GM19351 (cell line): Measurements from ENCODE around the gene ELK3.

Source experiments
- ATAC-seq: cut with Tn5 transposase; IDR thresholded peaks from one replicate; pipeline ENCODE4 v1.9.1; 2021; ENCODE audit warnings: mild to moderate bottlenecking, moderate library complexity; ENCODE audit not compliant: unreplicated experiment

The ELK3 gene

DNA sequence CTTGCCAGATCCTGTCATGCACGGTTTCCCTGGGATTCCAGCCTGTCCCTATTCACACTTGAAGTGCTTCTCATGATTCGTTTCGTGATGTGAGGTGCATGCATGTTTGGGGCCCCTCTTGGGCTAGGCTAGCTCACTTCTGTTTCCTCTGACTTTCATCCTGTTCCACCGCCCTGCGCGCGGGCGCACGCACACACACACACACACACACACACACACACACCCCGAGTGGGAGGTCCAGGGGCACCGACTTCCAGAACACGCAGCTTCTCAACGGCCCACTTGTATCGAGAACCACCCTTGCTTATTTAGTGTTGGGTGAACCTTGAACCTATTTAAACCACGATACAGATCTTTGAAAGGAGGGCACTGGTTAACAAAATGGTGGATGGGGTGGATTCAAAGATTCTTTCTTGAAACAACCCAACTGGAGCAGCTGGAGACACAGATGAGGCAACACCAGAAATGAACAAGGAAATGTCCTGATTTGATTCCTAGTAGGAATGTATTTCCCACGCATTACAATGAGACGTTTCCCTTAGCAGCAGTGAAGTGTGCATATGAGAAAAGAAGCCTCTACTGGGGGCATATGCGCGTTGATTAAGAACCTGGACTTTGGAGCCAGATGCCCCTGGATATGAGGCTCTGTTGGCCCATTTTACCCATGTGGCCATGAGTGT, 16.3 kb downstream of the ELK3 start:
- ATAC-seq = no peak

GRCh38 chr12:96211988-96212387, 17.8 kb downstream of the ELK3 start:
- no peak for ATAC-seq

DNA sequence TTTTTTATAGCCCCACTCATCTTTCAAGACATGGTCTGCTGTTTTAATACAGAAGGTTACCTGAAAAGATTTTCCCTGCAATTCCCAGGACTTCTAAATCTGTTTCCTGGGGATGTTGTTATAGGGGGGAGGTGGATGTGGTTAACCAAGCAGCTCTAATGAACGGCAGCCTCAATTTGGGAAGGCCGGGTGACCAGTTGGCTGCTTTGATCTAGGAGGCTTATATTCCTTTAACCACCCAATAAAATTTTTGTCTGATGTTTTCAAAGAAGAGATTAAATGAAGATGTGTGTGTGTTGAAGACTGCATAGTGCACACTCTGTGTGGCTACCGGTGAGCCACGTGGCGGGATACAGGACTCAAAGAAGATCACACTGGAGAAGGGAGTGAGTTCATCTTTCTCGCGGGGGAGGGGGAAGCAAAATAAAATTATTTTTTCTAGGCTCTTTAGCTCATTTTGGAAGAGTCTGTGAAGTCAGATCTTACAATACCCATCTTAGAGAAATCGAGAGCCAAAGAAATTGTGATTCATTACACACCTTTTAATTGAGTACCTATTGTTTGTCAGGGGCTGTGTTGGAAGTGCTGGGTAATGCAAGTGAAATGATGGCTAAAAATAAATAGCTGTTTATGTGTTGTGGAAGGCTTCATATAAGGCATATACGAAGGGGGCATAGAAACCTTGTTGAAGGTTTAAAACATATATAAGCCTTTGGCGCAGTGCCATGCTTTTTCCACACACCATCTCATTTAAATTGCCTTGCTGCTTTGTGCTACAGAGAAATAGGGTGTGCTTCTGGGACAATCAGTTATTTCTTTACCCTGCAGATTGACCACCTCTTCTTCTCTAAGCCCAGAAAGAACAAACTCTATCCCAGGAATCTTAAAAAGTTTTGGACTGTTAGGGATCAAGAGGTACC, 18.5 kb downstream of the ELK3 start:
- ATAC-seq = no peak

DNA sequence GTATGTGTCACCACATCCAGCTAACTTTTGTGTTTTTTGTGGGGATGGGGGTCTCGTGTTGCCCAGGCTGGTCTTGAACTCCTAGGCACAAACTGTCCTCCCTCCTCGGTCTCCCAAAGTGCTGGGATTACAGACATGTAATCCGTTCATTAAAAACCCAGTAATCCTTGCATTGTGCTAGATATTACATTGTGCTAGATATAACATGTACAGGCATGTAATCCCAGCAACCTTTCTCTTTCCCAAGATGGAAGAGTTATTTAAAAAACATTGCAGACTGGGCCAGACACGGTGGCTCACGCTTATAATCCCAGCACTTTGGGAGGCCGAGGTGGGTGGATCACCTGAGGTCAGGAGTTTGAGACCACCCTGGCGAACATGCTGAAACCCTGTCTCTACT, 19.7 kb downstream of the ELK3 start:
- ATAC-seq = no peak

- no peak for ATAC-seq
Observed at GRCh38 chr12:96215919-96216273, 21.7 kb downstream of the ELK3 start.

DNA sequence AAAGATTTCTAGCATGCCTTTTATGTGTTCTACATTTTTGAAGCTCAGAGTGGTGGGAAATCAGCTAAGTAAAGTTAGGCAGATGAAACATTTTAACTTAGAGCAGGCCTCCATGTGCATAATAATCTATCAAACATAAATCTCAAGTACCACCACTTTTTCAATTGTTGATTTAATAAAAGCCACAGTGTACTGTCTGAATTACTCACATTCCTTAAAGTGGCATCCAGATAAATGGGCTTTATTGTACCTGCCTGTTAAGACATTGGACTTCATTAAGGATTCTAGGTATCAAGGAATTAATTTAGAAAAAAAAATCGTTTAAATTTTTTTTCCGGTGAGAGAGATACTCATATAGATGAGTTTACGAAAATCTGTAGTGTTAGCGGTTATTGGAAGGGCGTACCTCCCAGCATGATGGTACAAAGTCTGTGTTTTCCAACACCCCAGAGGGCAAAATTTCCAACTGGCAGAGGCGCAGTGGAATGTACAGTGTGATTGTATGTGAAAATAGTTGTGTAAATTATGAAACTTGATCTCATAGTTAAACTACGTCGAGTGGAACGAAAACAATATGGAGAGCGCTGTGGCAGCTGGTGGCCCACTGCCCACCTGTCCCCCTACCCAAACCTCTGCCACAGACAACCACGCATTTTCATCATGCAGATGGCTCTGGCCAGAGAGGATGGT, 25.0 kb downstream of the ELK3 start:
- ATAC-seq = no peak

GRCh38 chr12:96219700-96220206, 25.6 kb downstream of the ELK3 start:
- no peak for ATAC-seq

DNA sequence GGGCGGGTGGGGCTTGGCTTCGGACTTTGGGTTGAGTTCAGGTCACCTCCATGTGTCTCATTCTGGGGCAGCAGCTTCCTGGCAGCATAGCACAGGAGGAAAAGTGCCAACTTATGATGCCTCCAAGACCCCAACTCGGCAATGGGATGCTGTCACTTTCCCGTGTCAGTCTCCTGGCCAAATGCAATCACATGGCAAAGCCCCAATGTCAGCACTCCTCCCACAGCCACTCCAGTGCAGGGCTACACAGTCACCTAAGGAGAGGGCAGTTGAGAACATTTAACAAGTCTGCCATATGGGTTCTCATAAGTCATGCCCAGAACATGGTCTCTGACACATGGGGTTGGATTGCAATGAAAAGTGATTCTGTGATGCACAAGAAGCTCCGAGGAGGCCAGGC, 26.7 kb downstream of the ELK3 start:
- ATAC-seq = no peak

GRCh38 chr12:96221391-96221790, 27.2 kb downstream of the ELK3 start:
- ATAC-seq = no peak

GRCh38 chr12:96223411-96224218, 29.4 kb downstream of the ELK3 start:
- no peak for ATAC-seq

DNA sequence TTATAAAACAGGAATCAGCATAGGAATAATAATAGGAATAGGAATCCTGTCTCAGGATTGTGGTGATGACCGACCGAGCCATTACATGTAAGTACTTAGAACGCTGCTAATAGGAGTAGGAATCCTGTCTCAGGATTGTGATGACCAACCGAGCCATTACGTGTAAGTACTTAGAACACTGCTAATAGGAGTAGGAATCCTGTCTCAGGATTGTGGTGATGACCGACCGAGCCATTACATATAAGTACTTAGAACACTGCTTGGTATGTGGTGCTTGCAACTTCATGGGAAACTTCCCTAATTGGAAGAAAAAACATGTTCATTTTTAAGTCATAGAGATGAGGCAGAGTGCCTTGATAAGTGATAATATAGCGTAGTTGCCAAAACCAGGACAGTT, 30.0 kb downstream of the ELK3 start:
- no peak for ATAC-seq

DNA sequence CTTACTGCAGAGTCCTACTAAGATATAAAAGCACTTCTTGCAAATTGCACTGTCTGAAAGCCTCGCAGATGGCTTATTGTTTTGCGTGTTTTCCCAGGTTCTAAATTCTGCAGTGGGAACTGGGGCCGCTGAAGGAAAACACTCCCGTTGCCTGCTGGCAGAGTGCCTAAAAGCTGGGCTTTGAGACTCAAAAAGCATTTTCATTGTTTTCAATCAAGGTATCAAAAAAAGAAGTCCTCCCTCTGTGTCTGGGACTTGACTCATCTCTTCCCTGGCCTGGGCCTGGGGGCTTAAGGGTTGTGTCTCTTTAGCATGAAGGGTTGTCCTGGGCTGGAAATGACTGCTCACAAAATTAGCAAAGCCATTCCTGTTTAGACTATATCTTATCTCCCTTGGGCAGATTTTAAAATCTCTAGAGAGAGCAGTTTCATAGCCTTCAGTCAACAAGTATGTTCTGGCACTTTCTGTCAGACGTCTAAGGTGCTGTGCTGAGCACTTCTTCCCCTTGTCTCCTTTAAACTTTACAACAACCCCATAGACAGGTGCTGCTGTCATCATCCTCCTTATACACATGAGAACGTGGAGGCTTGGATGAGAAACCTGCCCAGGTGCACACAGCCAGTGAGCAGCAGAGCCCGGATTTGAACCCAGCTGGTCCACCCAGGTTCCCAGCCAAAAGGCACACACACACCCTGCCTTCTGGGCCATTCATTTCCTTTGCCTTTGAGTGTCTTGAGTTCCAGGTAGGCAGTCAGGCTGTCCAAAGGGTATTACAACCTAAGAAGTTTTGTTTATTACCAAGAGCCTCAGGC, 31.1 kb downstream of the ELK3 start:
- no peak for ATAC-seq

GRCh38 chr12:96225994-96226399, 31.8 kb downstream of the ELK3 start:
- ATAC-seq = no peak

- ATAC-seq = no peak
Observed at GRCh38 chr12:96226401-96226800, 32.2 kb downstream of the ELK3 start.

- ATAC-seq = no peak
Observed at GRCh38 chr12:96226801-96227348, 32.7 kb downstream of the ELK3 start.

- ATAC-seq = no peak
Observed at GRCh38 chr12:96227365-96228106, 33.4 kb downstream of the ELK3 start.

GRCh38 chr12:96228566-96229248, 34.5 kb downstream of the ELK3 start:
- no peak for ATAC-seq

DNA sequence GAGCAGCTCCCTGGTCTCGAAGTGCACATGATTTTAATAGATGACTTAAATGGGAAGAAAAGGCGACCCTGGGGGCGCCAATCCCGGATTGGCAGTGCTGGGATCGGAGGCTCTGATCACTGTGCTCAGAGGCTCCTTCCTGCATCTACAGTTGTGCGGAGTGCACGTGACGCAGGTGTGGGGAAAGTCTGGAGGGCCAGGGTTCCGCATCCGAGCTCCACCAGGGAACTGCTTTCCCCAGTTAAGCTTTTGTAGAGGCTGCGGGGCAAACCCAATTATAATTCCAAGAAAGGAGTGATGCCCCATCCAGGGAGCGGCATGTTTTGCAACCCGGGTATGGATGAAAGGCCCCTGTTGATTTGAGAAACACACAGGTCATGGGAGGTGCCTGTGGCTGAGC, 36.5 kb downstream of the ELK3 start:
- ATAC-seq = no peak
